Measurements from ENCODE around the gene PRKN.

Gene PRKN

GRCh38 chr6:161347988-161348627 is 1379.5 kb downstream of the PRKN start:
- Histone ChIP-seq H3K4me3 (ENCODE audit: low read depth, low read length) (no peak overlapping the region), H3K9me3 (ENCODE audit: severe bottlenecking) (no peaks in the 10 kb centered on the region), H3K36me3 (no peaks in the 10 kb centered on the region), H3K27me3 (ENCODE audit: insufficient read depth, low read depth, severe bottlenecking) (no peaks in the 10 kb centered on the region), H3K27ac (no peak overlapping the region)
- DNase-seq, result no peak
- TF ChIP-seq CTCF (IDR thresholded peaks at IDR 0.05; ENCODE audit: low read depth, low read length), result no peak

DNA sequence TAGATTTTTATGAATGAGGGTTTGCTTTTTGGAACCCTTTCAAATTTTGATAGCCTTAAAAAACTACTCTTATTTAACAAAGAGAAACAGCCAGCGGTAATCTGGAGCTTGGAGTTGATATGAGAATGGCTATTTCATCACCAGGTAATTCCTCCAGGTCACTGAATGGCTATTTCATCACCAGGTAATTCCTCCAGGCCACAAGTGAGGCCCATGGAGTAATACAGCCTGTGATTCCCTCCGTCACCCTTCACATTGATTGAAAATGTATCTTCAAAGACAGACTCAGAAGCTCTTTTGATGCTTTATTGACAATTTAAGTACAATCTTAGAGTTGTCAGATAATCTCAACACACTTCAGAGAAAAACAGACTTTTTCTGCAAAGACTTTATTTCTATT is 1380.4 kb downstream of the PRKN start:
- H3K36me3 ChIP-seq, result no peaks in the 10 kb centered on the region
- DNase-seq, result no peak
- TF ChIP-seq CTCF (IDR thresholded peaks at IDR 0.05; ENCODE audit: low read depth, low read length), result no peak
- H3K27ac ChIP-seq, result no peak overlapping the region
- no peaks in the 10 kb centered on the region for H3K9me3 ChIP-seq (ENCODE audit: severe bottlenecking)
- H3K27me3 ChIP-seq (ENCODE audit: insufficient read depth, low read depth, severe bottlenecking), result no peaks in the 10 kb centered on the region
- H3K4me3 ChIP-seq (ENCODE audit: low read depth, low read length), result no peak overlapping the region

- no peak overlapping the region for H3K4me3 ChIP-seq (ENCODE audit: low read depth, low read length)
- no peaks in the 10 kb centered on the region for H3K27me3 ChIP-seq (ENCODE audit: insufficient read depth, low read depth, severe bottlenecking)
- TF ChIP-seq CTCF (IDR thresholded peaks at IDR 0.05; ENCODE audit: low read depth, low read length), result no peak
- no peaks in the 10 kb centered on the region for H3K36me3 ChIP-seq
- H3K9me3 ChIP-seq (ENCODE audit: severe bottlenecking), result no peaks in the 10 kb centered on the region
- DNase-seq, result no peak
- H3K27ac ChIP-seq, result no peak overlapping the region
These were observed 1380.8 kb downstream of the PRKN start for GRCh38 chr6:161346717-161347116.

- no peaks in the 10 kb centered on the region for H3K9me3 ChIP-seq (ENCODE audit: severe bottlenecking)
- DNase-seq, result no peak
- TF ChIP-seq CTCF (IDR thresholded peaks at IDR 0.05; ENCODE audit: low read depth, low read length), result no peak
- no peak overlapping the region for H3K4me3 ChIP-seq (ENCODE audit: low read depth, low read length)
- H3K27me3 ChIP-seq (ENCODE audit: insufficient read depth, low read depth, severe bottlenecking), result no peaks in the 10 kb centered on the region
- H3K36me3 ChIP-seq, result no peaks in the 10 kb centered on the region
- no peak overlapping the region for H3K27ac ChIP-seq
These were observed 1382.9 kb downstream of the PRKN start for GRCh38 chr6:161344626-161345025.

DNA sequence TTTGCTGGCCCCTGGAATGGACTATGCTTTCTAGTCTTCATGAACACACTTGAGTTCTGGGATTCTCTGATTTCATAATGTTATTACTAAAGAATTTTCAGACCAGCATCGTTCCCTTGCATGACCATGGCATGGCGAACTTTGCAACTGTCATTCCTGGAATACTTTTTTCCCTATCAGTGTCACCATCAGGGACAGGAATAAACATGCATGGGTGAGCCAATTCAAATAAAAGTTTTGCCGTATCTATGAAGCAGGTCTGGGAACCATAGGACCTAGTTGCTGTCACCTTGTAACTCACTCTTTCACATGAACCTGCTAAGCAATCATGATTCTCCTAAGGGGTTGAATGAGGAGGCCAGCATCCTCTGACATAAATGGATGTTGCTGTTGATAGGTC is 1385.5 kb downstream of the PRKN start:
- no peak for DNase-seq

More for the DNA sequence above, 1385.5 kb downstream of the PRKN start:
- no peak for TF ChIP-seq CTCF (IDR thresholded peaks at IDR 0.05; ENCODE audit: low read depth, low read length)
- Histone ChIP-seq H3K4me3 (ENCODE audit: low read depth, low read length) (no peak overlapping the region), H3K36me3 (no peaks in the 10 kb centered on the region), H3K27me3 (ENCODE audit: insufficient read depth, low read depth, severe bottlenecking) (no peaks in the 10 kb centered on the region), H3K27ac (no peak overlapping the region), H3K9me3 (ENCODE audit: severe bottlenecking) (no peaks in the 10 kb centered on the region)
